ENCODE data around the gene KCNQ1.

The KCNQ1 gene

DNA sequence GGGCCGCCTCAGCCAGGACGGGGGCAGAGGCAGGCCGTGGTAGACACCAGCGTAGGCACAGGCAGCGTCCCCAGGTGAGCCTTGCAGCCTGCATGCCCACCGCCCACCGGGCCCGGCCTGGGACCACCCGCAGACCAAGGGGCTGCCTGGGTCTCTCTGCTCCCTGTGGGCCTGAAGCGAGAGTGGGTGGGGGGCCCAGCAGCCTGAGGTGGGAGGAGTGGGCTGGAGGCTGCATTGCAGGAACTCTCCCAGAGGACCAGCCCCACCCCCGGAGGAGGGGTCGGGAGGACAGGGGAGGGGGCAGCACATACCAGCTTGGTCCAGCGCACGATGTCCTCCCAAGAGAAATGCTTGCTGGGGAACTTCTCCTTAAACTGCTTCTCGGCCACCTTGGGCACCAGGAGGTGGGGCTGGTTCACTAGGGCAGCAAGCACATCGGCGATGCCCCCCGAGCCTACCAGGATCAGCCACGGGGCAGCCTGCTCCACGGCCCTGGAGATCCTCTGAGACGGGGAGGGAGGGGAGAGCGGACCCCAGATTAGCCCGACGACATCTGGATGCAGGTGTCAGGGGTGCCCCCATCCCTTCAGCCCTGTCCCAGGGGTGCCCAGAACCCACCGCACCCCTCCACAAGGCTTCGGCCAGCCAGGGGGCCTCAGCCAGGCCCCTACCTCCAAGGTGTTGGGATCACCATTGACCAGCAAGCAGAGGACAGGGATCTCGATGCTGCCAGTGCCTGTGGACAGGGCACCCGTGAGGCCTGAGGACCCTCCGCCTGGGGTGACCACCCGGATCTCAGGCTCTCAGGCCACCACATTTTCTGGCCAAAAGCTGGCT, 26.7 kb upstream of the KCNQ1 start:
- Mint-ChIP-seq H3K27ac (no peak overlapping the region), H3K9me3 (no peaks in the 10 kb centered on the region), H3K4me3 (no peak overlapping the region), H3K36me3 (no peaks in the 10 kb centered on the region), H3K4me1 (peaks cover 7% of the 10 kb centered on the region), H3K27me3 (peaks cover 10% of the 10 kb centered on the region)
- ATAC-seq = no peak

DNA sequence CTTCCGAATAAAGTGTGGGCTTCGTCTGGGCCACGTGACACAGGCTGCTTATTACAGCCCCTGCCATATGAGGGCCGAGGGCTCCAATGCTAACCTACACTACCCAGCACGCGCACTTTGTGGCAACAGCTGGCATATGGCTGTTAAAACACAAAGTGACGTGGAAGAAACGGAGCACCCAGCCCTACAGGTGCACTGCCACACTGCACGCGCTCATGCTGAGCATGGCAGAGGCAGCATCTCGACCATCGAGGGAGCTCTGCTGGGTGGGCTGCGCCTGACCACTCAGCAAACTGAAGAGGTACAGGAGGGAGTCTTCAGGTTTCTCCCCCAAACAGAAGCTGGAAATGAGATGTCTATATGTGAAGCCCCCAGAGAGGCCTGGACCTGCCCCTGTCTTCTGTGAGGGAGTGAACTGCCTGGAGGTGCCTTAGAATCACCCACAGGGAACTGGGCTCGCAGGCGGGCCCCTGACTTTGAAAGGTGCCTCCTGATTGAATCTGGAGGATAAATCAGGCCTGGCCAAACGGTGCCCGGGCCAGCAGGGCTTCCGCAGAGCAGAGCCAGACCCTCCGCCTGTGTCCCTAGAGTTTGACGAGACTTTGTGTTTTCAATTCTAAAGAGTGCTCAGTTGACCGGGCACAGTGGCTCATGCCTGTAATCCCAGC, 26.0 kb upstream of the KCNQ1 start:
- no peak overlapping the region for H3K27ac Mint-ChIP-seq
- H3K27me3 Mint-ChIP-seq = peaks cover 10% of the 10 kb centered on the region
- no peak for ATAC-seq
- H3K36me3 Mint-ChIP-seq = no peaks in the 10 kb centered on the region
- peaks cover 7% of the 10 kb centered on the region for H3K4me1 Mint-ChIP-seq
- no peaks in the 10 kb centered on the region for H3K9me3 Mint-ChIP-seq
- H3K4me3 Mint-ChIP-seq = no peak overlapping the region

DNA sequence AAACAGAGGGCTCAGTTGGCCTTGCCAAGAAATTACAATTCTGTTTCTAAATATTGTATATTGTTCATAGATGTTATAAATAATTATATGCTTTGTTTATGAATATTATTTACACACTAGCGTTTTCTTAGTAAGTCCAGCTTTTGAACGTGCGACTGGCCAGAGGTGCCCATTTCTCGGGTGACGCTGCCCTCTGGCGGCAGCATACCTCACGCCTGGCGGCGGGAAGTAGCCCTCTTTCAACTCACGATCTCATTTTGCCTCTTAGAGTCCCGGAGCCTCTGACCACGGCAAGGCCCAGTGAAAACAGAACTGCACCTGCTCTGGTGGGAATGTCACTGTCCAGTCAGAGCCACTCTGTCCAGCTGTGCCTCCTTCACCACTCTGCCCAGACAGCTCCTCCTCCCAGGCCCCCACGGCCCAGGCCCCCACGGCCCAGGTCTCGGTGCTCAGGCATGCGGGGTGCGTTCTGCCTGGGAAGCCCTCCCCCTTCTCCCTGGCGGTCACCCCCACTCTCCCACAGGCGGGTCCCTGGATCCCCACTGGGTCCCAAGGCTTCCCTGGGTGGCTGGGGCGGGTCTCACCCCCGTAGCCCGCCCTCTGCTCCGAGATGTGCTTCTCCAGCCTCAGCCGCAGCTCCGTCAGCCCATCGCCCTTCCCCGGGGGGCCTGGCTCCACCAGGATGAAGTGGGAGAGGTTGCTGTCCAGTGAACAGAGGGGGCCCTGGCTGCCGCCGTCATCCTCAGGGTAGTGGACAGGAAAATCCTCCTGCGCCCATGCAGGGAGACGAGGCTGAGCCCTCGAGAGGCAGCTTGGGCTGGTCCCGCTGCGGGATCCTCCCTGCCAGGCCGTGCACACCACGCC, 24.9 kb upstream of the KCNQ1 start:
- Mint-ChIP-seq H3K27me3 (peaks cover 10% of the 10 kb centered on the region), H3K27ac (no peak overlapping the region), H3K4me1 (peaks cover 7% of the 10 kb centered on the region), H3K9me3 (no peaks in the 10 kb centered on the region), H3K4me3 (no peak overlapping the region), H3K36me3 (no peaks in the 10 kb centered on the region)
- no peak for ATAC-seq

DNA sequence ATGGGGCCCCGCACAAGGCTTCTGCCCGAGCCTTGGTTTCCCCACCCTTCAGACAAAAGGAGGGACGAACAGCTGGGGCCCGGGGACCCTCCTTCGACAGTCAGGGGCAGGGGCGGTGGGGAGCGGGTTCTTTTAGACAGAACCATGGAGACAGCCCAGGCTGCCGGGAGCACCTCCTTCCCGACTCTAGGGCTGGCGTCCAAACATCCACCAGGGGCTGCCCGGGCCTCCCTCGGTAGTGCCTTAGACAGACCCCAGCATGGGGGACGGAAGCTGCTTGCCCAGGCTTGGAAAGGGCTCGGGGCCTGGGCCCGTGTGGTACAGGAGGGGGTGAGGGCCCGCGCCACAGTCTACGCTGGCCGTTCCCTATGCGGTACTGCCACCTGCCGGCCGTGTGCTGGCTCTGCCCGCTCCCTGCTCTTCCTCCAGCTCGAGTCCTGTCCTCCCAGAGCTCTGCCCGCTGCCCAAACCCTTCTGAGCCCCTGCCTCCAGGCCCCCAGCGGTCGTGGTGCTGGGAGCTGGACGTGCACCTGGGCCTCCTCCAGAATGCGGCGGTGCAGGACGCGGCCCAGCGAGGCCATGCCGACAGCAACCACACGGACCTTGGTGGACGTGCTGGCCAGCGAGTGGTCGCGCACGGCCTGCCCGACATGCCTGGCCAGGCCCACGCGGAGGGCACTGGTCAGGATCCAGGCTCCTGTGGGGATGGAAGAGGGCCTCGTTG, 24.1 kb upstream of the KCNQ1 start:
- H3K36me3 Mint-ChIP-seq = no peaks in the 10 kb centered on the region
- peak; percentile 84 for ATAC-seq

DNA sequence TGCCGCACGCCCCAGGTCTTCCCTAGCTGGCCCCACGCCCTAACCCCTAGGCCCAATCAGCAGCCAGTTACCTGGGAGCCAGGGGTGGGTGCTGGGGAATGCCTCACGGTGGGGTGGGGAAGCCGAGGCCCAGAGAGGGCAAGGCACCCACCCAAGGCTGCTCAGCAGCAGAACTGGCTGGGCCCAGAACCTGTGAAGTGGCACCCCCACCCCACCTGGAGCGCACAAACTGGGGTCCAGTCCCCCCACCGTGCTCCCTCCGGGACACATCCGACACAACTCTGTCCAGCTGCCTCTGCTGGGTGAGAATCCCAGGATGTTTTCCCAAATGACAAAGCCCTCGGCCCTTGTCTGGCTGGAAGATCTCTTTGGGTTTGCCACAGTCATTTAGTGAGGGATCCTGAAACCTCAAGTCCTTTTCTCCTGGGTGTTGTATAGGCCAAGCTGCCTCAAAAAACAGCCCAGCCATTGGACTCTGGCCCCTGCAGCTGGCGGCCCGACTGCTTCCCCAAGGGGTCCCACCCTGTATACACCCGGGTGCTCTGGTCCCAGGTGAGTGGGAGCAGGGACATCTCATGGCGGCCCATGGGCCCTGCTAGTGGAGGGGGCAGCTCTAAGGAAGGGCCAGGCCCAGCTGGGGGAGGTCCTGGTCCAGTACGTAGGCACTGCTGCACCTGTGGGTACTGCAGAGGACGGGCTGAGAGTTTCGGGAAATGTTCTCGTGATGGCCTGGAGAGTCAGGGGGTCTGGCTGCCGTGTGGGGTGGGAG, 23.4 kb upstream of the KCNQ1 start:
- Mint-ChIP-seq H3K4me3 (no peak overlapping the region), H3K36me3 (no peaks in the 10 kb centered on the region), H3K9me3 (no peaks in the 10 kb centered on the region), H3K27me3 (peaks cover 10% of the 10 kb centered on the region), H3K27ac (no peak overlapping the region), H3K4me1 (peaks cover 7% of the 10 kb centered on the region)
- no peak for ATAC-seq

More for the DNA sequence above, 24.1 kb upstream of the KCNQ1 start:
- Mint-ChIP-seq H3K27me3 (peaks cover 10% of the 10 kb centered on the region), H3K27ac (no peak overlapping the region), H3K9me3 (no peaks in the 10 kb centered on the region), H3K4me1 (peaks cover 7% of the 10 kb centered on the region), H3K4me3 (no peak overlapping the region)

DNA sequence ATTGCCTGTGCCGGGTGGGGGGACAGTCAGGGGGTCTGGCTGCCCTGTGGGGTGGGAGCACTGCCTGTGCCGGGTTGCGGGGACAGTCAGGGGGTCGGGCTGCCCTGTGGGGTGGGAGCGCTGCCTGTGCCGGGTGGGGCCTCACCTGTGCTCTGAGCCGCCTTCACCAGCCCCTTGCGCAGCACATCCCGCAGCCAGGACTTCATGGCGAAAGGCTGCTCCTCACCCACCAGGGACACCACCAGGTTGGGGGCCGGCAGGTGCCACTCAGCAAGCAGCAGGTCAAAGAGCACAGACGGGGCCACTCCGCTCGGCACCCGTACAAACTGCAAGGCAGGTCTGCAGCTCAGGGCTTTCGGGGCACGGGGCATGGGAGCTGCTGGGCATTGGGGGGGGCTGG, 22.8 kb upstream of the KCNQ1 start:
- Mint-ChIP-seq H3K36me3 (no peaks in the 10 kb centered on the region), H3K4me3 (no peak overlapping the region), H3K27me3 (peaks cover 10% of the 10 kb centered on the region), H3K4me1 (peaks cover 7% of the 10 kb centered on the region), H3K9me3 (no peaks in the 10 kb centered on the region), H3K27ac (no peak overlapping the region)
- ATAC-seq = no peak

DNA sequence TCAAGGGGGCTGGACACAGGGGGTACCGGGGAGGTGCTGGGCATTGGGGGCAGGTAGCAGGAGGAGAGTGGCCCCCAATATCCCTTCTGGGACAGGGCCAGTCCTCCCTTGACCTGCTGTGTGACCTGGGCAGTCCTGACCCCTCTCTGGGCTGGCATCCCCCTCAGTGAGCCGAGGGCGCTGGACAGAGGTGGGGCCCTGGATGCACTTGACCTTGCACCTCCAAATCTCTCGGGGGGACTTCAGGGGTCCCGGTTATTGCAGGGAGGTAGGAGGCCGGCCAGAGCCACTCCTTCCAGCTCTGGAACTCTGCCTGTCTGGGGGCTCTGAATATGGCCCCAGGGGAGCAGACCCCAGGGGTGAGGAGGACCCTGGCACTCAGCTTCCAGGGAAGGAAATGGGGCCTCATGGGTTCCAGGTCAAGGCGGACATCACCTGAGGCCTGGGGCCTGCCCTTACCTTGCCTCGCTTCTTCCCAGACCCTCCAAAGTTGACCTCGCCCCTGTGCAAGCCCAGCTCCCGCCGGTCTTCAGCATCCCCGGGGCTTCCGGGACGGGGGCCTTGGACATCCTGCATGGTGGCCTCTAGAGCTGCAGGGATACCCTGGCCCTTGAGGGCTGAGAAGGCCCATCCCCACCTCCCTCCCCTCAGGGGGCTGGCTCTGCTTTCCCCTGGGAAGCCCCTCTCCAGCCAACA, 22.2 kb upstream of the KCNQ1 start:
- Mint-ChIP-seq H3K36me3 (no peaks in the 10 kb centered on the region), H3K27me3 (peaks cover 10% of the 10 kb centered on the region), H3K4me1 (peaks cover 7% of the 10 kb centered on the region), H3K4me3 (no peak overlapping the region), H3K27ac (no peak overlapping the region), H3K9me3 (no peaks in the 10 kb centered on the region)
- ATAC-seq = no peak

DNA sequence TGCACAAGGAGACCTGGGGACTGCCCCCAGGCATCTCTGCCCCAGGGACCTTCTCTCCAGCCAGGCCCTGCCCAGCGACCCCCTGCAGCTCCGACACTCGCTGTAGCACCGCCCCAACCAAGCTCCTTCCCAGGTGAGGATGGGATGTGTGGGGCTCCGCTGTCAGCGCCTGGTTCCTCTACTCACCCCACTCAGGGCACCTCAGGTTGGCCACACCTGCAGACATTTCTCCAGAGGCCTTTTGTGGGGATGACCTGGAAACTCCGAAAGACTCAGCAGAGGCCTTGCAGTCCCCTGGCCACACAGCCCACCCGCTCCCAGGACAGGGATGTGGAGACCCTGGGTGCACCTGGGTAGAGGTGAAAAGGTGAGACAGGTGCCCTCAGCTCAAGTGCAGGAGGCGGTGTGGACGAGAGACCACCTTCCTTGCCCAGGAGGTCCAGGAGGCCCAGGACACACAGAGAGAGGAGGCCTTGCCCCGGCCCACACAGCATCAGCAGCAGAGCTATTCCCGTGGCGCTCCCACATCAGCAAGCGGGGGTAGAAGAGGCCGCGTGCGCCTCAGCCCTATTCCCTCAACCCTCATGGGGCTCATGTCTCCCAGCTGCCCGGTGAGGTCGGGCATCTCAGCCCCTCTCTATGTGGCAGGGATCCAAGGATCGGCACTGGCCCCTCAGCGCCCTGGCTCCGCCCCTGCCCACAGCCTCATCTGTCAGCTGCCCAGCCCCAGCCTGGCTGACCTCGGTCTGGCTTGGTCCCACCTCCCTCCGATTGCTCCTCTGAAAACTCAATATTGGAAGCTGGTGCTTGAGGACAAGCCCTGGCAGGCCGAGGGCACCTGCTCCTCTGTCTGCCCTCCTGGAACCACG, 21.4 kb upstream of the KCNQ1 start:
- ATAC-seq = no peak
- H3K4me3 Mint-ChIP-seq = no peak overlapping the region
- no peaks in the 10 kb centered on the region for H3K9me3 Mint-ChIP-seq

DNA sequence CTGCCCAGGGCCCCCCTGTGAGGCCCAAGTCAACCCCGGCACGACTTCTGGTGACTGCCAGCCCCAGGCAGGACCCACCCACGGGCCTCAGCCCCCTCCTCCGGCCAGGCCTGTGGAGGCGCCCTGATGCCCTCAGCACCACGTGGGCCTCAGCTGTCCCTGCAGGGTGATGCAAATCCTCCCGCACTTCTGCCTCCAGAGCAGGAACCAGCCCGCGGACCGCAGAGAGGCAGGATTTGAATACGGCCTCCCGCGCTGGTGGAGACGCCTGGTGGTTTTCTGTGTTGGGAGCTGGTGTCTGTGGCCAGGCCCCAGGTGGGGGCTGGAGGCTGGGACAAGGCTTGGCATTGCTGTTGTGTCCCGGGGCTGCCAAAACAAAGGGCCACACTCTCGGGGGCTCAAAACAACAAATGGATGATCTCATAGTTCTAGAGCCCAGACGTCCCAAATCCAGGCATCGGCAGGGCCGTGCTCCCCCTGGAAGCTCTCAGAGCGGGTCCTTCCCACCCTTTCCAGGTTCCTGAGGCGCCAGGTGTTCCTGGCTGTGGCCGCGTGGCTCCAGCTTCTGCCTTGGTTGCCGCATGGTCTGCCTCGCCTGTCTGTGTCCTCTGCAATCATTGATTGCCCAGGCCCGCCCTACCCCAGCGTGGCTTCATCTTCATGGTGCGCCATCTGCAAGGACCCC, 19.9 kb upstream of the KCNQ1 start:
- ATAC-seq = no peak
- Mint-ChIP-seq H3K36me3 (no peaks in the 10 kb centered on the region), H3K27me3 (peaks cover 10% of the 10 kb centered on the region), H3K27ac (no peak overlapping the region), H3K4me1 (peaks cover 7% of the 10 kb centered on the region), H3K9me3 (no peaks in the 10 kb centered on the region), H3K4me3 (no peak overlapping the region)

More for the DNA sequence above, 21.4 kb upstream of the KCNQ1 start:
- Mint-ChIP-seq H3K27ac (no peak overlapping the region), H3K27me3 (peaks cover 10% of the 10 kb centered on the region), H3K4me1 (peaks cover 7% of the 10 kb centered on the region), H3K36me3 (no peaks in the 10 kb centered on the region)

DNA sequence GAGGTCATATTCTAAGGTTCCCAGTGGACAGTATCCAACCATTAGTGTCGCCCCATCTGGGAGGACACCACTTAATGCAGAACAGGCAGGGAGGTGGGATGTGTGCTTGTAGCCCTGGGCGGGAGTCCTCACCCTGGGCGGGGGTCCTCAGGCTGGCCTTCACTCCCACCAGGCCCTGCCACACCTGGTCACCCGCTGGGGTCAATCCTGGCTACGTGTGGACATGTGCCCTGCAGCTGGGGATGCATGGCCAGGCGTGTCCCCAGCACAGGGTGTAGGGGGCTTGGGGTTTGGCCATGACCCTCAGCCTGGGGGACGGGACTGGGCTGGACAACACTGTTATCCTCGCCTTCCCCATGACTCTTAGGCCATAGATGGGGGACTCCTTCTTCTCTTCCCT, 19.3 kb upstream of the KCNQ1 start:
- ATAC-seq = no peak
- no peak overlapping the region for H3K27ac Mint-ChIP-seq
- H3K9me3 Mint-ChIP-seq = no peaks in the 10 kb centered on the region
- H3K4me3 Mint-ChIP-seq = no peak overlapping the region
- H3K4me1 Mint-ChIP-seq = peaks cover 4% of the 10 kb centered on the region
- H3K27me3 Mint-ChIP-seq = peaks cover 10% of the 10 kb centered on the region
- H3K36me3 Mint-ChIP-seq = no peaks in the 10 kb centered on the region

DNA sequence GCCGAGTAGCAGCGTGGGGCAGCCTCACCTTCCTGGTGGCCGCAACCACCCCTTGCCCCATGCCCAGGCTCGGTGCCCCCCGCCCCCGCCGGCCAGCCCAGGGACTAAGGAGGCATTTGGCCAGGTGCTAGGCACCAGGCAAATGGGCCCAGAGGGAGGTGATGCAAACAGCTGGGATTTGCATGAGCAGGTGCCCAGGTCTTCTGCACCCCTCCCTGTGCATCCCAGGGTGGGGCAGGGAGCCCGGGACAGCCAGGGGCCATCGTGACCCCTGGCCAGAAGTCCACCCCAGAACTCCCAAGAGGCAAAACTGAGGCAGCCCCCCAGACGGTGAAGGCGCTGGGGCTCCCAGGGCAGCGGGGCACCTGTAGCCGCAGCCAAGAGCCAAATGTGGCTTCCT, 18.6 kb upstream of the KCNQ1 start:
- H3K4me1 Mint-ChIP-seq = no peaks in the 10 kb centered on the region
- no peaks in the 10 kb centered on the region for H3K9me3 Mint-ChIP-seq
- no peaks in the 10 kb centered on the region for H3K36me3 Mint-ChIP-seq
- no peak for ATAC-seq
- no peak overlapping the region for H3K27ac Mint-ChIP-seq
- H3K4me3 Mint-ChIP-seq = no peak overlapping the region
- H3K27me3 Mint-ChIP-seq = peaks cover 9% of the 10 kb centered on the region

DNA sequence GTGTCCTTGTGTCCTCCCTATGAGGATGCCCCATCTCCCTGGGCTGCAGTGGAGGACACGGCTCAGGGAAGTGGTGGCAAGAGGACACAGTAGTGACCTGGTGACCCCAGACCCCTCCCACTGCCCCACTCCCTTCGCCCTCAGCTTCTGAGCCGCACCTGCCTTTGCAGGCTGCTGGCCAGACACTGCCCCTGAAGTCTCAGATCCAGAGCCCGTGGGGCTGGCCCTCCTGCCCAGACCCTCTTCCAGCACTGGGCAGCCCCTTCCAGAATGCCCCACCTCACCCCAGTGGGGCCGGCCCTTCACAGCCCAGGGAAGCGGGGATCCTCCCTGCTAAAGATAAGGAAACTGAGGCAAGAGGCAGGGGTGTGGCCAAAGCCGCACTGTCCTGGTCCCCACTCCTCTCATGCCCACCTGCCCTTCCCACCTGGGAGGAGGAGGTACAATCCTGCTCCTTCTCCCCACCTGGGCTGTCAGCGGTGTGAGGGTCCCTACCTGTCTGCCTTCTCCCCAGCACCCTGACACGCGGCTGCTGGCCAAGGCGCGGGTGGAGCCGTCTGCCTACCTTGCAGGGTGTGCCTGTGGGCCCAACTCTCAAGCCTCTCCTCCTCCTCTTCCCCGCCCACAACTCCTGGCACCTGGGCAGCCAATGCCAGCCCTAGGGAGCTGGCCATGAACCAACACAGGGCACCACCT, 17.8 kb upstream of the KCNQ1 start:
- no peaks in the 10 kb centered on the region for H3K9me3 Mint-ChIP-seq
- no peaks in the 10 kb centered on the region for H3K36me3 Mint-ChIP-seq
- ATAC-seq = no peak
- no peak overlapping the region for H3K4me3 Mint-ChIP-seq
- no peak overlapping the region for H3K27ac Mint-ChIP-seq
- no peaks in the 10 kb centered on the region for H3K4me1 Mint-ChIP-seq
- peaks cover 2% of the 10 kb centered on the region for H3K27me3 Mint-ChIP-seq

Data from stimulated activated memory B cell treated with anti-CD40 and anti-IgM and Interleukin-4, amounts not matched to agents 10 μg/mL and 1 μg/mL and 100 μg/mL, for 72 hours (primary cell).